Measurements from ENCODE around the gene ZFC3H1. TPM values are rescaled to one million over a fixed set of nuclear protein-coding genes. Genes with fewer than 3 reads are reported as not detected.

The ZFC3H1 gene
- total RNA-seq, 1 donor from 2014 or later = 57.1 TPM

DNA sequence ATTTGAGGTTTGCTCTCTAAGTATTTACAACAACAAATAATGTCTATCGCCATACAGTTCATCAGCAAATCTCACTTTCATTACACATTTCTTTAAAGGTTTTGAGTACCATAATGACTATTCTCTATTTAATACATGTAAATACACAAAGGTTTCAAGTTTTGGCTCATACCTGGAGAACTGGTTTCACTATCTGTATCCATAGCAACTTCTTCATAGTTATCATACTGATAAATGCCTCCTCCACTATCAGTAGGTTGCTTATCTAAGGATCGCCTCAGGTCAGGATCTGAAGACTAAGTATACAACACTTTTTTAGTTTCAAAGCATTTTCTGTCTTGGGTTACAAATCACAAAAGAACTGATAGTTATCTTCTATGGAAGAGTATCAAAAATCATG, 21.4 kb downstream of the ZFC3H1 start:
- intact Hi-C loops (cut with DNase I) = no loop called here
- Histone ChIP-seq H3K4me1 (peaks cover 7% of the 10 kb centered on the region), H3K27me3 (ENCODE audit: low read depth) (no peaks in the 10 kb centered on the region), H3K36me3 (peaks cover 99% of the 10 kb centered on the region), H3K27ac (no peak overlapping the region), H3K4me3 (no peak overlapping the region), H3K9me3 (no peaks in the 10 kb centered on the region)
- DNase-seq (no peak), ATAC-seq (no peak)
- TF ChIP-seq, protein P1, sequence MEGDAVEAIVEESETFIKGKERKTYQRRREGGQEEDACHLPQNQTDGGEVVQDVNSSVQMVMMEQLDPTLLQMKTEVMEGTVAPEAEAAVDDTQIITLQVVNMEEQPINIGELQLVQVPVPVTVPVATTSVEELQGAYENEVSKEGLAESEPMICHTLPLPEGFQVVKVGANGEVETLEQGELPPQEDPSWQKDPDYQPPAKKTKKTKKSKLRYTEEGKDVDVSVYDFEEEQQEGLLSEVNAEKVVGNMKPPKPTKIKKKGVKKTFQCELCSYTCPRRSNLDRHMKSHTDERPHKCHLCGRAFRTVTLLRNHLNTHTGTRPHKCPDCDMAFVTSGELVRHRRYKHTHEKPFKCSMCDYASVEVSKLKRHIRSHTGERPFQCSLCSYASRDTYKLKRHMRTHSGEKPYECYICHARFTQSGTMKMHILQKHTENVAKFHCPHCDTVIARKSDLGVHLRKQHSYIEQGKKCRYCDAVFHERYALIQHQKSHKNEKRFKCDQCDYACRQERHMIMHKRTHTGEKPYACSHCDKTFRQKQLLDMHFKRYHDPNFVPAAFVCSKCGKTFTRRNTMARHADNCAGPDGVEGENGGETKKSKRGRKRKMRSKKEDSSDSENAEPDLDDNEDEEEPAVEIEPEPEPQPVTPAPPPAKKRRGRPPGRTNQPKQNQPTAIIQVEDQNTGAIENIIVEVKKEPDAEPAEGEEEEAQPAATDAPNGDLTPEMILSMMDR (IDR thresholded peaks at IDR 0.05) = no peak

DNA sequence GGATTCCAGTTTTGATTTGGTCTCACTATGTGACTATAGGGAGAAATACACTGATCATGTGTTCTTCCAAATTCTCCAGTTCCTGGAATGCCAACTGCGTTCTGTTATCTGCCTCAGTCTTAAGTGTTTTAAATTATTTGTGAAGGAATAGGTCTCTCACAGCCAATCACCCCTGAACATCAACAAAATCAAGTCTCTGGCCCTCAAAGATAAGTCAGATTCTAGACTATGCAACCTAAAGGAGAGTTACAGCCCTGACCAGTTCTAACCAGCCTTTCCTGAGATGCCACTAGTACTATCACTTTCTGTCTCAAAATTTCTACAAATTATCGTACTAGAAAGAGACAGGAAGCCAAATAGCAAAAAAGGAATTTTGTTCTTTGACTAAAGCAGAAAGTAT, 22.3 kb downstream of the ZFC3H1 start:
- no peak for DNase-seq
- ATAC-seq = no peak
- Histone ChIP-seq H3K4me1 (peaks cover 7% of the 10 kb centered on the region), H3K27me3 (ENCODE audit: low read depth) (no peaks in the 10 kb centered on the region), H3K9me3 (no peaks in the 10 kb centered on the region), H3K4me3 (no peak overlapping the region), H3K36me3 (peaks cover 99% of the 10 kb centered on the region), H3K27ac (no peak overlapping the region)
- TF ChIP-seq, protein P1 (IDR thresholded peaks at IDR 0.05) = no peak
- intact Hi-C loops (cut with DNase I) = no loop called here

DNA sequence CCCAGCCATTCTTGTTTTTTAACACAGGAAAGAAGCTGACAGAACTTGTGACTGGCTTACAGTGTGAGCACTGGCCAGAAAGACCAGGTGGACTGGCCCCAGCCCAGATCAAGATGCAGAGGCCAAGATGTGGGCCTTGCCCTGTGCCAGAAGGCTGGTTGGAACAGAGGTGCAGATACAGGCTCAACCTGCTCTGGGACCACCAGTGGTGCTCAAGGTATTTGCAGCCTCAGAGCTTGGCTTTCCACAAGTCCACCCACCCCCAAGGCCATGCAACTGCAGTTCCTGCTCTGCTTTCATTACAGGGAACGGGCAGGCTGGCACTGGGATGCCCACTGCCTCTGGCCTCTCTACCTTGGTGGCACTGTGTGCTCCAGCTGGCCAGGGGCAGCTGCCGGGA, 23.3 kb downstream of the ZFC3H1 start:
- no peaks in the 10 kb centered on the region for H3K9me3 ChIP-seq
- H3K4me1 ChIP-seq = peaks cover 7% of the 10 kb centered on the region
- TF ChIP-seq, protein P1 (IDR thresholded peaks at IDR 0.05) = no peak
- H3K27ac ChIP-seq = no peak overlapping the region
- H3K27me3 ChIP-seq (ENCODE audit: low read depth) = no peaks in the 10 kb centered on the region
- DNase-seq (no peak), ATAC-seq (no peak)
- H3K4me3 ChIP-seq = no peak overlapping the region
- H3K36me3 ChIP-seq = peaks cover 100% of the 10 kb centered on the region
- intact Hi-C loops (cut with DNase I) = no loop called here

DNA sequence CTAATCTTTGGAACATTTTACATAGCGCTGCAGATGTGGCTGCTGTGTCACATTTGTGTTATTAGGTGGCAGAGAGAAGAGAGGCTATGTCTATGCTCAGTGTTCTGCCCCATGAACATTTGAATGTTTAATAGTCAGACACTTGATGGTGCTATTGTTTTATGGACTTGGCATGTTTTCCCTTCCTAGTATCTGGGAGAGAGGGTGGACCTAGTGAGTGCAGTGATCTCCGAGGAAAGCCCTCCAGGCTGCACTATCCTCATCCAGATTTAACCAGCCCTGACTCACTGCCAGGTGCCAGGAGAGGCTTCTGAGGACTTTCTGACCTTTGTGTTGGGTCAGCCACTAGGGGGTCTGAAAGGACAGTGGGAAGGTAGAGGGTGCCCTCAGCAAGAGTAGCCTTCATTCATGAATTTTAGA, 24.3 kb downstream of the ZFC3H1 start:
- intact Hi-C loops (cut with DNase I) = no loop called here
- TF ChIP-seq, protein P1 (IDR thresholded peaks at IDR 0.05) = peak; percentile 10
- peaks cover 4% of the 10 kb centered on the region for H3K4me1 ChIP-seq
- H3K9me3 ChIP-seq = no peaks in the 10 kb centered on the region
- no peak overlapping the region for H3K4me3 ChIP-seq
- ATAC-seq = no peak
- no peaks in the 10 kb centered on the region for H3K27me3 ChIP-seq (ENCODE audit: low read depth)
- H3K27ac ChIP-seq = no peak overlapping the region
- DNase-seq = no peak
- H3K36me3 ChIP-seq = peaks cover 100% of the 10 kb centered on the region

DNA sequence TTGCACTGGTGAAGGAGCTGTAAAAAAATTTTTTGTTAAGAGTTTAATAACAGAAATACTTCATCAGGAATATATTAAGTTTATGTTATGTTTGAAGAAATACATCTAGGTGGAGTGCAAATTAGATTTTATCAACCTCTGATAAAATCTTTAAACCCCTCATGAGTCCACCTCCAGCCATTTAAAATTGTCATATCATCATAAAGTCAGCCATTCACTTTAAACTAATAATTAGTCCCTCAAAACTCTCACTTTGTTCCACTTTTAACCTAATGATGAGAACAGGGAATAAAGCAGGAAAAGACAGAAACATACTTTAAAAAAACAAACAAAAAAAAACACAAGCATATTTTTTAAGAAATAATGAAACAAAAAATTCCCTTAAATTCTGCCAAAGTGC, 25.1 kb downstream of the ZFC3H1 start:
- H3K9me3 ChIP-seq = no peaks in the 10 kb centered on the region
- H3K27ac ChIP-seq = no peak overlapping the region
- no peaks in the 10 kb centered on the region for H3K27me3 ChIP-seq (ENCODE audit: low read depth)
- H3K4me1 ChIP-seq = no peaks in the 10 kb centered on the region
- DNase-seq (no peak), ATAC-seq (no peak)
- H3K36me3 ChIP-seq = peaks cover 100% of the 10 kb centered on the region
- intact Hi-C loops (cut with DNase I) = no loop called here
- H3K4me3 ChIP-seq = no peak overlapping the region
- TF ChIP-seq, protein P1 (IDR thresholded peaks at IDR 0.05) = no peak

DNA sequence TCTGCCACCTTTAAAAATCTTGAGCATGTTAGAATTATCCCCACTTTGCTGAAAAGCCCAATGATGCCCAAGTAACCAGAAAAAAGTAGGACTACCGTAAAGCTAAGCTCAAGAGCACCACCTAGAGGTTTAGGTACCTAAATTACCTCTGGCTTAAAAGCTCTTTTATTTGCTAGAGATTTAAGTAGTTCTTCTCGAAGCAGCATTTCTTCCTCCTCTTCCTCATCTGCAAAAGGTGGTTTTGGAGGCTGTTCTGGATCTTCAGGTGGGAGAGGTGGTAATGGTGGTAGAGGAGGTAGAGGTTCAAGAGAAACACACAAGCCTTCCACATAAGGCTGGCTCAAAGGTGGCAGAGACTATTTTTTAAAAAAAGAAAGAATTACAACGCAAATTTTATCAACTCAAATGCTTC, 26.9 kb downstream of the ZFC3H1 start:
- Histone ChIP-seq H3K27me3 (ENCODE audit: low read depth) (no peaks in the 10 kb centered on the region), H3K27ac (no peak overlapping the region), H3K36me3 (peaks cover 100% of the 10 kb centered on the region), H3K4me1 (no peaks in the 10 kb centered on the region), H3K9me3 (no peaks in the 10 kb centered on the region), H3K4me3 (no peak overlapping the region)
- no peak for DNase-seq
- intact Hi-C loops (cut with DNase I) = no loop called here
- peak in 1 of 2 donors; percentile 61 for ATAC-seq
- TF ChIP-seq, protein P1 (IDR thresholded peaks at IDR 0.05) = peak; percentile 69

Measured in lower lobe of right lung (tissue), 2 donors.